Inflammatory macrophage treated with lipopolysaccharide for 4 hours (primary cell): ENCODE results near the gene FOXO3.

Experiments
- DNase-seq: peaks from one replicate; pipeline ENCODE4 v3.0.0-alpha.2; 2020

FOXO3 gene

GRCh38 chr6:108598305-108598863 is 37.7 kb downstream of the FOXO3 start:
- DNase-seq, result peak; percentile 76

- no peak for DNase-seq
Observed at GRCh38 chr6:108604156-108604555, 43.4 kb downstream of the FOXO3 start.

- no peak for DNase-seq
Observed at GRCh38 chr6:108606250-108606690, 45.6 kb downstream of the FOXO3 start.

GRCh38 chr6:108608453-108609275 is 47.9 kb downstream of the FOXO3 start:
- no peak for DNase-seq

GRCh38 chr6:108609276-108609769 is 48.6 kb downstream of the FOXO3 start:
- DNase-seq, result no peak

- DNase-seq, result no peak
Observed at GRCh38 chr6:108610270-108610839, 49.6 kb downstream of the FOXO3 start.

GRCh38 chr6:108610957-108611586 is 50.4 kb downstream of the FOXO3 start:
- DNase-seq, result no peak

GRCh38 chr6:108612852-108613251 is 52.1 kb downstream of the FOXO3 start:
- DNase-seq, result no peak

- DNase-seq, result peak; percentile 49
Observed at GRCh38 chr6:108616544-108616943, 55.8 kb downstream of the FOXO3 start.

GRCh38 chr6:108616973-108617372 is 56.3 kb downstream of the FOXO3 start:
- peak; percentile 47 for DNase-seq

- DNase-seq, result no peak
Observed at GRCh38 chr6:108618623-108619152, 58.0 kb downstream of the FOXO3 start.

- DNase-seq, result peak; percentile 63
Observed at GRCh38 chr6:108619431-108620197, 58.9 kb downstream of the FOXO3 start.

GRCh38 chr6:108621117-108621516 is 60.4 kb downstream of the FOXO3 start:
- DNase-seq, result peak; percentile 87

GRCh38 chr6:108622641-108623298 is 62.1 kb downstream of the FOXO3 start:
- peak; percentile 97 for DNase-seq

GRCh38 chr6:108623995-108624394 is 63.3 kb downstream of the FOXO3 start:
- no peak for DNase-seq

- no peak for DNase-seq
Observed at GRCh38 chr6:108625581-108625980, 64.9 kb downstream of the FOXO3 start.

- no peak for DNase-seq
Observed at GRCh38 chr6:108626777-108627176, 66.1 kb downstream of the FOXO3 start.

GRCh38 chr6:108627692-108628550 is 67.2 kb downstream of the FOXO3 start:
- DNase-seq, result peak; percentile 53

- DNase-seq, result peak; percentile 27
Observed at GRCh38 chr6:108630050-108630714, 69.5 kb downstream of the FOXO3 start.

- DNase-seq, result no peak
Observed at GRCh38 chr6:108632441-108632840, 71.7 kb downstream of the FOXO3 start.
